UCSD-AML1 (cell line): ENCODE measurements around the gene UBE2E1.
"Not testable (repeated sequence)": the region's sequence is repeated elsewhere in the genome, so short reads cannot be mapped to it uniquely, and the experiment has no call there.

Source experiments
- DNase-seq: peaks from one replicate; lab custom pipeline; 2025; ENCODE audit not compliant: unreplicated experiment; lab: John Stamatoyannopoulos, UW

The UBE2E1 gene

DNA sequence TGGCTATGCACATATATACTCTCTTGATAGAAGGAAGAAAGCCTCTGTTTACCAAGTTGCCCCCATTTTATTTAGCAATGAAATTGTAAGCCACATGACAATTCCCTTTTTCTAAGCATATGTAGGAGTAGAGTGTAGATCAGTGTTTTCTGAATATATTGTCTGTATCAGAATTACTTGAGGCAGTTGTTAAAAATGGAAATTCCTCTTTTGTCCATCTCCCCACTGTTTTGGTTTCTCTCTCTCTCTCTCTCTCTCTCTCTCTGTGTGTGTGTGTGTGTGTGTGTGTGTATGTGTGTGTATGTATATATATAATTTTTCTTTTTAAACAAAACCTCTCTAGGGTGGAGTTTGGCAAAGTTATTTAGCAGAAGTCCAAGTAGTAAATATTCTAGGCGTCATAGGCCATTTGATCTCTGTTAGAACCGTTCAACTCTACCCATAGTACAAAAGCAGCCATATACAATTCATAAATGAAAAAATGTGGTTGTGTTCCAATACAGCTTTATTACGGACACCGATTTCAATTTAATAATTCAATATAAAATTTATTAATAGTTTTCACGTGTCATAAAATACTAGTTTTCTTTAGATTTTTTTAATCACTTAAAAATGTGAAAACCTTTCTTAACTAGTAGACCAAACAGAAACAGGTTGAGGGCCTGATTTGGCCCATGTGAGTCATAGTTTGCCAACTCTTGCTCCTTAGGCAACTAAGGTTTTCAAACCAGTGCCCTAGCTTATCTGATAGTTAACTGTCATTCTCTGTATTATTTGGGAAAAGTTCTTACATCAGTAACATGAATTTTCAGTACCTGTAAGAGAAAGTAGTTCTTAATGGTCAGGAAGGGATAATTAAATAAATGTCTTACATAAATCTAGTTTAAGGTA, 39.8 kb downstream of the UBE2E1 start:
- DNase-seq = no peak

GRCh38 chr3:23849462-23849861, 43.7 kb downstream of the UBE2E1 start:
- not testable (repeated sequence) for DNase-seq

DNA sequence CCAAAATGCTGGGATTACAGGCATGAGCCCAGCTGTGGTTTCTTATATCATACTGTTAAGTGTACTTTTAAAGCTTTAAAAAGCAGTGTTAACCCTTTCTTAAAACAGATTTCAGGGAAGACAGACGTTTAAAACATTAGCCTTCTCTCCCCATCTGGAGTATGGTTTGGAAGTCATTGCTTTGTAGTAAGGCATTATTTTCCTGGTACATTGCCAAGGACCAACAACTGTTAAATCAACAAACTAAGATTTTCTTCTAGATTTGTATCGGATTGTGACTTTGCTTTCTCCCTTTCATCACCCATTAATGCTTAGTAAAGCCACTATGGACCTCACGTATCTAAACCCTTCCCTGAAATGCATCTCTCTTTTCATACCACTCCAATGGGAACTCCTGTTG, 50.5 kb downstream of the UBE2E1 start:
- no peak for DNase-seq

- no peak for DNase-seq
Observed at GRCh38 chr3:23859012-23859743, 53.4 kb downstream of the UBE2E1 start.

- DNase-seq = no peak
Observed at GRCh38 chr3:23859839-23860382, 54.2 kb downstream of the UBE2E1 start.

- DNase-seq = no peak
Observed at GRCh38 chr3:23861689-23862088, 55.9 kb downstream of the UBE2E1 start.

DNA sequence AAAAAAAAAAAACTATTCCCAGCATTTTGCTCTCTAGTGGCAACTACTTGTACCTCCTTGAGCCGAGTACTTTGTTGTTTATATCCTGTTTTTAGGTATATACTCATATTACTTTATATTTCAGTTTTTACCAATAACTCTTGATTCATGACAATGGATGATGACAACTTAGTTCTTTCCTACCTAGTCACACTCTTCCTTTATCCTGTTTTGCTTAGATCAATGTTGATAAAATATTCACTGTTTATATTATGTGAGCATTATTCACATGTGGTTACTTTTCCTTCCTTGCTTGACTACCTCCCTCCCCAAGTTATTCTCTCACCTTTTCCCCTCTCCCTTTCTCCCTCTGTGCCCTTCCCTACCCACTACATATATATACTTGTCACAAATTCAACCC, 57.3 kb downstream of the UBE2E1 start:
- no peak for DNase-seq

DNA sequence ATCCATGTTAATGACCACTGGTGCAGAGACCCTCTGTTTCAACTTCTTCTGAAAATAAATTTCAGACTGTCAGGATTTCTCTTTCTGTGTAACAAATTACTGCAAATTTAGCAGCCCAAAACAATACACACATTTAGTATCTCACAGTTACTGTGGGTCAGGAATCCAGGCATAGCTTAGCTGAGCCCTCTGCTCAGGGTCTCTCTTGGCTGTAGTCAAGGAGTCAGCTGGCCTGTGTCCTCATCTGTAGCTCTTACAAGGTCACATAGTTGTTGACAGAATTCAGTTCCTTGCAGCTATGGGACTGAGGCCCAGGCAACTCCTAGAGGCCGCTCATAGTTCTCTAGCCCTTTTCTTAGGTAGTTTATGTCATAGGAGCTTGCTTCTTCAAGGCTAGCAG, 59.2 kb downstream of the UBE2E1 start:
- no peak for DNase-seq

DNA sequence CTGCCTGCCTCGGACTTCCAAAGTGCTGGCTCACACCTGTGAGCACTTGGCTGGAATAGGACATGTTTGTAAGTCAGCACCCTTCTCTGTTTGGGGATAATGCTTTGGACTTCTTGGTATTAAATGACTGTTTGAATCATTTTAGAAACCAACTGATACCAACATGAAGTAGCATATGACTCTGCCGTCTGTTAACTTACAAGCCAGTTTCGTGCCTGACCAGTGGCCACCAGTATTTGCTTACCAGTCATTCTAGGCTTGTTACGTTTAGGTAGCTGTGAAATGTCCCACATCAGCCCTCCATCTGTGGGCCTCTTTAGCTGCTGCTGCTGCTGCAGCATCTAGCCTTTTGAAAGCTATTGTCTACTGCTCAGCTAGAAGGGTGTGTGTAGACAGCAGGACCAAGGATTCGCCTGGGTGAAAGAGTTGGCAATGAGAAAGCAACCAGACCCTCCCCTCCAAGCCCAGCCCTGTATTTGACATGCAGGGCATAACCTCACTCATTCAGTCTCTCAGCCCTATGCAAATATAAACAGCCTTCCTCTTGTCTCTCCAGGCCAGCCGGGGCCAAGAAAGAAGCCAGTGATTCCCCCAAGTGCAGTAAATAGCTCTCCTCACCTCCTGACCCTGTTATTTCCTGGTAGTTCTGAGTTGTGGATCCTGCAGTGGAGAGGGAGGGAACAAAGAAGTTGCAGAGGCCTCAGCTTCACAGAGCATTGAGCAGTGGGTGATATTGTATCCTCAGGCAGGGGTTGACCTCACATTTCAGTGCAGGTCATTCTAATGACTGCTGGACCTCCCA, 60.0 kb downstream of the UBE2E1 start:
- DNase-seq = peak; percentile 33

DNA sequence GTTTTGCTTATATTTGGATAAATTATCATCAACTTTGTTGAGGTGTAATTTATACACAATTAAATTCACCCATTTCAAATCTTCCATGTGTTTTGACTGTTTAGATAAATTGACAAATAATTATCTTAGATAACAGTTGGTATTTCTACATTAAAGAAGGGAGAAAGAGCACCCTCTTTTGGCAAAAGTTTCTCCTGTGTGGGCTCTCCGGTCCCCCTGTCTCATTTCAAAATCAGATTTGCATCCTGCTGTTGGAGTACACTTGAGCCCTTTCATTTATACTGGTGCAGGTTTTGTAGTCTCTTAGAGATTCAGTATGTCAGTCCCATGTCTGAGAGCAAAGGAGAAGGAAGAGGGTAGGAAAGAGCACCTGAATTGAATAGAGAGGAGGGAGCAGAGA, 61.6 kb downstream of the UBE2E1 start:
- DNase-seq = no peak

- no peak for DNase-seq
Observed at GRCh38 chr3:23867838-23868237, 62.1 kb downstream of the UBE2E1 start.

GRCh38 chr3:23869977-23870662, 64.4 kb downstream of the UBE2E1 start:
- no peak for DNase-seq

DNA sequence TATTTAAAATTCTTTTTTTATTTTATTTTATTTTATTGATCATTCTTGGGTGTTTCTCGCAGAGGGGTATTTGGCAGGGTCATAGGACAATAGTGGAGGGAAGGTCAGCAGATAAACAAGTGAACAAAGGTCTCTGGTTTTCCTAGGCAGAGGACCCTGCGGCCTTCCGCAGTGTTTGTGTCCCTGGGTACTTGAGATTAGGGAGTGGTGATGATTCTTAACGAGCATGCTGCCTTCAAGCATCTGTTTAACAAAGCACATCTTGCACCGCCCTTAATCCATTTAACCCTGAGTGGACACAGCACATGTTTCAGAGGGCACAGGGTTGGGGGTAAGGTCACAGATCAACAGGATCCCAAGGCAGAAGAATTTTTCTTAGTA, 64.9 kb downstream of the UBE2E1 start:
- not testable (repeated sequence) for DNase-seq

DNA sequence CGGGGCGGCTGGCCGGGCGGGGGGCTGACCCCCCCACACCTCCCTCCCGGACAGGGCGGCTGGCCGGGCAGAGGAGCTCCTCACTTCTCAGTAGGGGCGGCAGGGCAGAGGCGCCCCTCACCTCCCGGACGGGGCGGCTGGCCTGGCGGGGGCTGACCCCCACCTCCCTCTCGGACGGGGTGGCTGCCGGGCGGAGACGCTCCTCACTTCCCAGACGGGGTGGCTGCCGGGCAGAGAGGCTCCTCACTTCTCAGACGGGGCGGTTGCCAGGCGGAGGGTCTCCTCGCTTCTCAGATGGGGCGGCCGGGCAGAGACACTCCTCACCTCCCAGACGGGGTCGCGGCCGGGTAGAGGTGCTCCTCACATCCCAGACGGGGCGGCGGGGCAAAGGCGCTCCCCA, 65.6 kb downstream of the UBE2E1 start:
- DNase-seq = not testable (repeated sequence)

GRCh38 chr3:23872330-23872729, 66.6 kb downstream of the UBE2E1 start:
- DNase-seq = no peak

DNA sequence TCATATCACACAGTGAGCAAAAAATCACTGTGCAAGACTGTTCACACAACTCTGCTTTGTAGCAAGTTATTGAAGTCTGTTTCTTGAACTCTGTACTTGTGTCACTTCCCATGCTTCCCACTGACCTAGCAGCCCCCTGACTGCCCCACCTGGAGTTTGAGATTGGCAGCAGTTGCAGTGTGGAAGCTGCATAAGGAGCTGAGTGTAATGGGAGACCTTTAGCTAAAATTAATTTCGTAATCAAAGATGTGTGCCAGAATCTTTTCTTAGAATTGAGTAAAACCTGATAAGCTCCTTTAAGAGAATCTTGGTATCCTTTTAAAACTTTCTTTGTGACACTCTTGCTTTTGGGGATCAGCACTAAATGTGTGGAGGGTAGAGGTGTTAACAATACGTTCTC, 68.2 kb downstream of the UBE2E1 start:
- no peak for DNase-seq

- DNase-seq = no peak
Observed at GRCh38 chr3:23874359-23875112, 68.8 kb downstream of the UBE2E1 start.

DNA sequence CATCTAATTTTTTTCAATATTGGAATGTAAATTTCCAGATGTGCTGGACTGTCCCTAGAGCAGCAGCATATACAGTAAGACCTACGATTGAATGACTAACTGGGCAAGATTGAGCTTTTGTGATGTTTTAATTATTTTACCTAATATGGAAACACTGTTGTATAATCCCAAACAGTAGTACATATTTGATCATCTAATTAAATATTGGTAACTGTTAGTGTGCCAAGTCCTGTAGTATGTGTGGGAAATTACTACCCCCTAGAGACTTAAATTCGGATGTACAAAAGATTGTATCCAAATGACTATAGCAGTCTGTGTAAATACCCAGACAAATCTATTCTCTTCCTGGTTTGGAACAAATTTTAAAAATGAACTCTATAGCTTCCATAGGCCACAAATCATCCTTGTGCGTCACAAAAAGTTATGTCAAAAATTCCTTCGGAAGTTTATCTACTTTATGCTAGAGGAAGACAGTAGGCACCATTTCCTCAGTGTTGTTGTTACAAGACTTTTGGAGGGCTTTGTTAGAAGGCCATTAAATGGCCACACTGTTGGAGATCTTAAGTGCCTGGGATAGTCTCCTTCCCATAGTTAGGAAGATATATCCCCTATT, 69.5 kb downstream of the UBE2E1 start:
- DNase-seq = no peak

DNA sequence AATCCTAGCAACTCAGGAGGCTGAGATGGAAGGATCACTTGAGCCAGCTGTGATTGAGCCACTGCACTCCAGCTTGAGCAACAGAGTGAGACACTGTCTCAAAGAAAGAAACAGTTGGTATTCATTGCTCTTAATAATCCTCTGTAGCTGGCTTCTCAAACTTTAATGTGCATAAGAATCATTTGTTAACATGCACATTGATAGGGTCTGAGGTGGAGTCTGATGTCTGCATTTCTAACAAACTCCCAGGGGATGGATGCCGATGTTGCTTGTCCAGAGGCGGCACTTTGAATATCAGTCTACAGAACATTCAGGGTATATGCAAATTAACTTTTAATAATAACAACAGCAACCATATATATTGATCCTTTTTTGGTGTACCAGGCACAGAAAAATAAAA, 71.2 kb downstream of the UBE2E1 start:
- DNase-seq = no peak
